Thyroid gland (tissue), 4 donors: ENCODE measurements around the gene DOCK1.

Experiments used
- POLR2A ChIP-seq, 2 donors: fragments of 450-650 bp; IDR thresholded peaks; one replicate each; pipeline ENCODE4 v1.6.1; 2017; ENCODE audit warnings: antibody characterized with exemption in 2 of 2, mild to moderate bottlenecking in 2 of 2, moderate library complexity in 1 of 2
- TF ChIP-seq, protein P1 (sequence below), 6 experiments: fragments of 200-600 bp in 3 of 6; fragments of 450-650 bp in 3 of 6; sonication (generic) in 3 of 6; IDR thresholded peaks; one replicate each; pipeline ENCODE4 v1.5.1; 2016 to 2019; ENCODE audit warnings: antibody characterized with exemption in 6 of 6, mild to moderate bottlenecking in 2 of 6, inconsistent platforms in 1 of 6, moderate library complexity in 1 of 6

DNA sequence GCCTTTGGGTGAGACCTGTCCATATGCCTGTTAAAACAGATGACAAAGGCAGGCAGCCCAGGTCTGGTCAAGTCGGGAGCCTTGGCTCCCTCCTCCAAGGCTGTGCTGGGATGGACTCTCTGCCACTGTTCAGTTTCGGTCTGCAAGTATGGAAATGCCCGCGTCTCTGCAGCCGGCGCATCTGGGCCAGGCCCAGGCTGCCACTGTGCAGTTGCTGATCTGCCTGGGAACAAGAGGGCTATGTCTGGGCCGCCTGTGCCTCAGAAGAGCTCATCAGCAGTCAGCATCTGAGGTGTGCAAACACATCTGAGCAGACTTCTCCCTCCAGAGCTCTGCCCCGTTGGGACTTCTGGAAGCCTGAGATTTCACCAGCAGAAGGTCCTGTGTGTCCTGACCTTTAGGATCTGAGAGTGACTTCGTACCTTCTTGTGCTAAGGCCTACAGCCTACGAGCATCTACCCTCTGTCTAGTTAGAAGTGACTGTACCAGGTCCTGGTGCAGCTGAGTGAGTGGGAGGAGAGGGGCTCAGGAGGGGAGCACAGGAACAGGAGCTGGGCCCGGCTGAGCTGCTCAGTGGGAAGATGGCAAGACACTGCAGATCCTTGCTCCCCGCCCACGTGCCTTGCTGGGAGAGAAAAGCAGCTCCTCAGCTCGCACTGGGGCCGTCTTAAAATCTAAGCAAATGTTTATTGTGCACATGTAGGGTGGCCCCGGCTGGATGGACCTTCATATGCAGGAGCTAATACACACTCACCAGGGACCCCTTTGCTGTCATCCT lies 50.9 kb downstream of the DOCK1 start:
- TF ChIP-seq, protein P1, sequence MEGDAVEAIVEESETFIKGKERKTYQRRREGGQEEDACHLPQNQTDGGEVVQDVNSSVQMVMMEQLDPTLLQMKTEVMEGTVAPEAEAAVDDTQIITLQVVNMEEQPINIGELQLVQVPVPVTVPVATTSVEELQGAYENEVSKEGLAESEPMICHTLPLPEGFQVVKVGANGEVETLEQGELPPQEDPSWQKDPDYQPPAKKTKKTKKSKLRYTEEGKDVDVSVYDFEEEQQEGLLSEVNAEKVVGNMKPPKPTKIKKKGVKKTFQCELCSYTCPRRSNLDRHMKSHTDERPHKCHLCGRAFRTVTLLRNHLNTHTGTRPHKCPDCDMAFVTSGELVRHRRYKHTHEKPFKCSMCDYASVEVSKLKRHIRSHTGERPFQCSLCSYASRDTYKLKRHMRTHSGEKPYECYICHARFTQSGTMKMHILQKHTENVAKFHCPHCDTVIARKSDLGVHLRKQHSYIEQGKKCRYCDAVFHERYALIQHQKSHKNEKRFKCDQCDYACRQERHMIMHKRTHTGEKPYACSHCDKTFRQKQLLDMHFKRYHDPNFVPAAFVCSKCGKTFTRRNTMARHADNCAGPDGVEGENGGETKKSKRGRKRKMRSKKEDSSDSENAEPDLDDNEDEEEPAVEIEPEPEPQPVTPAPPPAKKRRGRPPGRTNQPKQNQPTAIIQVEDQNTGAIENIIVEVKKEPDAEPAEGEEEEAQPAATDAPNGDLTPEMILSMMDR (IDR thresholded peaks at IDR 0.05) = no peak
- no peak for TF ChIP-seq POLR2A (IDR thresholded peaks at IDR 0.05)
